Measurements from ENCODE around the gene IBSP.

DNA sequence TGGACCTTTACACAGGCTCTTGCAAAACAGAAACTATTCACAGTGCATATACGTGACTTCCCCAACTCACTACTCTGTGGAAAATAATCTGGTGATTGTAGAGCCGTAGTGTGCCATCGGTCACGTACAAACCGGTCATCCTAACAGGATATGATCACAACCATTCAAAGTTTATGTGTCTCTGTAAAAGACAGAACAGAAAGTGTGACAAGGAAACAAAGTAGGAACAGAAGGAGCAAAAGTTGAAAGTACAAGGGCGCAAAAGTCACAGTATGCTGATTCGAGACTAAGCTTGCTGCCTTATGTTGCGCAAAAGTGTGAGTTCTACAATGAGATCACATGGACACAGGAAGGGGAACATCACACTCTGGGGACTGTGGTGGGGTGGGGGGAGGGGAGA is 52.0 kb downstream of the IBSP start:
- no peak for TF ChIP-seq POLR2AphosphoS5 (IDR thresholded peaks at IDR 0.05; ENCODE audit: low read depth, low read length)
- TF ChIP-seq POLR2A (IDR thresholded peaks at IDR 0.05; ENCODE audit: low read depth, low read length), result no peak

Measured in GM12891 (cell line).